ENCODE measurements around the gene PBX1. TPM values are rescaled to one million over a fixed set of nuclear protein-coding genes. Genes with fewer than 3 reads are reported as not detected.

Gene PBX1
- total RNA-seq, 4 donors from 2014 or later: 14.4 to 34.6 (median 22.0) TPM

GRCh38 chr1:164760569-164760968 lies 201.6 kb downstream of the PBX1 start:
- WGBS: 48% methylated on average over 5 of the region's 5 CpGs
- DNase-seq (ENCODE audit: low spot score in 2 of 2): no peak
- Histone ChIP-seq H3K27ac (no peak overlapping the region), H3K36me3 (no peaks in the 10 kb centered on the region), H3K4me1 (peaks cover 19% of the 10 kb centered on the region), H3K9me3 (no peaks in the 10 kb centered on the region), H3K27me3 (no peaks in the 10 kb centered on the region), H3K4me3 (no peak overlapping the region)
- TF ChIP-seq CTCF (IDR thresholded peaks at IDR 0.05): no peak
- no peak for TF ChIP-seq POLR2AphosphoS5 (IDR thresholded peaks at IDR 0.05)
- TF ChIP-seq POLR2A (IDR thresholded peaks at IDR 0.05): no peak

GRCh38 chr1:164761009-164761408 lies 202.0 kb downstream of the PBX1 start:
- Histone ChIP-seq H3K27ac (no peak overlapping the region), H3K4me3 (no peak overlapping the region), H3K9me3 (no peaks in the 10 kb centered on the region), H3K36me3 (no peaks in the 10 kb centered on the region), H3K27me3 (no peaks in the 10 kb centered on the region), H3K4me1 (peaks cover 18% of the 10 kb centered on the region)
- DNase-seq (ENCODE audit: low spot score in 2 of 2): no peak
- no peak for TF ChIP-seq POLR2A (IDR thresholded peaks at IDR 0.05)

- WGBS: 100% methylated on average over 2 of the region's 2 CpGs
- H3K27ac ChIP-seq: no peak overlapping the region
- no peaks in the 10 kb centered on the region for H3K27me3 ChIP-seq
- no peak for DNase-seq (ENCODE audit: low spot score in 2 of 2)
- H3K9me3 ChIP-seq: no peaks in the 10 kb centered on the region
- no peak overlapping the region for H3K4me3 ChIP-seq
- peaks cover 28% of the 10 kb centered on the region for H3K4me1 ChIP-seq
- no peak for TF ChIP-seq CTCF (IDR thresholded peaks at IDR 0.05)
- TF ChIP-seq EP300 (IDR thresholded peaks at IDR 0.05): no peak
- no peak for TF ChIP-seq POLR2A (IDR thresholded peaks at IDR 0.05)
- TF ChIP-seq POLR2AphosphoS5 (IDR thresholded peaks at IDR 0.05): no peak
- no peaks in the 10 kb centered on the region for H3K36me3 ChIP-seq
Measured at GRCh38 chr1:164763098-164763497, 204.1 kb downstream of the PBX1 start.

DNA sequence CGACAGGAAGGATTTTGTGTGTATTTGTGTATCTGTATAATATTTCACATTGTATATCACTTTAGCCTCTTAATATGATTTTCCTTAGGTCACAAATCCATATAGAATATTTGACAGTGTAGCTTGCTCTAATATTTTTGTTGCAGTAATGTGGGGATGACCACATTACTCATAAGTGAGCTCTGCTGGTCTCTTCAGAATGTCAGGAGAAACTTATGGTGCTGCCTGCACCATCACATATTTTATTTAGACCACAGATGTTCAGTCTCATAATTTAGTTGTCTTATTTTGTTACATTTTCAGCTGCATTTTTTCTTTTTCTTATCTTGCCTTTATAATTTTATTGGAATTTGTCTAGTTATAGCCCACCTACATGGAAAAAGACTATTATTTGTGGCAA lies 205.3 kb downstream of the PBX1 start:
- H3K4me1 ChIP-seq: peaks cover 29% of the 10 kb centered on the region
- no peak overlapping the region for H3K4me3 ChIP-seq
- H3K27me3 ChIP-seq: no peaks in the 10 kb centered on the region
- no peaks in the 10 kb centered on the region for H3K36me3 ChIP-seq
- DNase-seq (ENCODE audit: low spot score in 2 of 2): no peak
- no peak for TF ChIP-seq CTCF (IDR thresholded peaks at IDR 0.05)
- no peak for TF ChIP-seq POLR2A (IDR thresholded peaks at IDR 0.05)
- TF ChIP-seq POLR2AphosphoS5 (IDR thresholded peaks at IDR 0.05): no peak
- no peak for TF ChIP-seq EP300 (IDR thresholded peaks at IDR 0.05)
- H3K9me3 ChIP-seq: no peaks in the 10 kb centered on the region
- H3K27ac ChIP-seq: no peak overlapping the region
- 93% methylated on average over 1 of the region's 1 CpG for WGBS

DNA sequence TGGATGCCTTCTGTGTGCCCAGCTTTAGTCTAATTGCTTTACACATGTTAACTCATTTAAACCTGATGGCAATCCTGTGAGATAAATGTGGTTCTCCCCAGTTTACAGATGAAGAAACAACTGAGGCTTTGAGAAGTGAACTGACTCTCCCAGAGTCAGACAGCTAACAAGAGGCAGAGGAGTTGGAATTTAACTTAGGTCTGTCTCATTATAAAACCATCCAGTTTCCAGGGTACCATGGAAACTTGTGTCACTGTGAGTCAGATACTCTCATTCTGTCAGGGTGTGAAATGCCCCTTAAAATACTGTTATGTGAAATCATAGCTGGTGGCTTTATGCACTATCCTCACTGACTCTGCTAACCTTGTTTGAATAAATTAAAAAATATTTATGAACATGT lies 206.6 kb downstream of the PBX1 start:
- no peak for DNase-seq (ENCODE audit: low spot score in 2 of 2)
- H3K4me1 ChIP-seq: peaks cover 24% of the 10 kb centered on the region
- peak overlapping the region; percentile 44 for H3K27ac ChIP-seq
- no peak for TF ChIP-seq POLR2AphosphoS5 (IDR thresholded peaks at IDR 0.05)
- no peak for TF ChIP-seq CTCF (IDR thresholded peaks at IDR 0.05)
- TF ChIP-seq POLR2A (IDR thresholded peaks at IDR 0.05): no peak
- no peak for TF ChIP-seq EP300 (IDR thresholded peaks at IDR 0.05)
- H3K9me3 ChIP-seq: no peaks in the 10 kb centered on the region
- H3K27me3 ChIP-seq: no peaks in the 10 kb centered on the region
- no peaks in the 10 kb centered on the region for H3K36me3 ChIP-seq
- no peak overlapping the region for H3K4me3 ChIP-seq

GRCh38 chr1:164765992-164766720 lies 207.2 kb downstream of the PBX1 start:
- Histone ChIP-seq H3K4me3 (no peak overlapping the region), H3K27ac (peak overlapping the region; percentile 44), H3K36me3 (no peaks in the 10 kb centered on the region), H3K4me1 (peaks cover 26% of the 10 kb centered on the region), H3K9me3 (no peaks in the 10 kb centered on the region), H3K27me3 (no peaks in the 10 kb centered on the region)
- WGBS: 63% methylated on average over 1 of the region's 1 CpG
- no peak for TF ChIP-seq CTCF (IDR thresholded peaks at IDR 0.05)
- no peak for TF ChIP-seq POLR2AphosphoS5 (IDR thresholded peaks at IDR 0.05)
- TF ChIP-seq EP300 (IDR thresholded peaks at IDR 0.05): no peak
- no peak for TF ChIP-seq POLR2A (IDR thresholded peaks at IDR 0.05)
- DNase-seq (ENCODE audit: low spot score in 2 of 2): no peak
